Vagina (tissue), 2 donors: ENCODE measurements around the gene CA5A. TPM values are rescaled to one million over a fixed set of nuclear protein-coding genes. Genes with fewer than 3 reads are reported as not detected.

Source experiments
- DNase-seq, 2 donors: peaks; one replicate each; pipeline ENCODE4 v3.0.0-alpha.2; 2017; ENCODE audit errors: extremely low spot score in 2 of 2
- H3K27ac ChIP-seq: fragments of 200-600 bp; sonication (generic); one replicate; pipeline ENCODE4 v1.5.1; 2019
- H3K27me3 ChIP-seq: fragments of 200-600 bp; sonication (generic); one replicate; pipeline ENCODE4 v1.5.1; 2019
- H3K36me3 ChIP-seq, 2 donors: fragments of 200-600 bp; sonication (generic); one replicate each; pipeline ENCODE4 v1.5.1; 2017 to 2019
- H3K4me1 ChIP-seq: fragments of 200-600 bp; sonication (generic); one replicate; pipeline ENCODE4 v1.5.1; 2019
- H3K4me3 ChIP-seq, 2 donors: fragments of 200-600 bp; sonication (generic); 1 replicate in 1 of 2; 2 replicates in 1 of 2; pipeline ENCODE4 v1.5.1; 2016 to 2019
- H3K9me3 ChIP-seq: fragments of 200-600 bp; sonication (generic); one replicate; pipeline ENCODE4 v1.5.1; 2019
- POLR2A ChIP-seq, 2 donors: fragments of 450-650 bp; IDR thresholded peaks; one replicate each; pipeline ENCODE4 v1.6.1; 2017; ENCODE audit warnings: antibody characterized with exemption in 2 of 2, mild to moderate bottlenecking in 2 of 2, moderate library complexity in 2 of 2
- POLR2AphosphoS5 ChIP-seq, 2 donors: sonication (generic); formaldehyde crosslinking; IDR thresholded peaks; one replicate each; pipeline ENCODE4 v1.9.0; 2017; ENCODE audit warnings: antibody characterized with exemption in 2 of 2, mild to moderate bottlenecking in 2 of 2, low read depth in 1 of 2; ENCODE audit not compliant: insufficient read depth in 1 of 2
- intact Hi-C: fragments of 100-400 bp; cut with DNase I; formaldehyde crosslinking; loops from one replicate; pipeline ENCODE4 v1.15.1; 2023
- total RNA-seq: library from RNA; depleted of rRNA; stranded (reverse); fragments of >200 nt; gene quantifications from one replicate; pipeline ENCODE4 v1.2.3, GENCODE V29; 2016
- TF ChIP-seq, protein P1 (sequence below), 3 experiments: fragments of 450-650 bp in 2 of 3; fragments of 200-600 bp in 1 of 3; sonication (generic) in 1 of 3; IDR thresholded peaks; one replicate each; pipeline ENCODE4 v1.5.1; 2017 to 2019; ENCODE audit warnings: antibody characterized with exemption in 3 of 3, mild to moderate bottlenecking in 2 of 3, moderate library complexity in 2 of 3

CA5A gene
- total RNA-seq, 1 donor from 2014 or later = not detected

DNA sequence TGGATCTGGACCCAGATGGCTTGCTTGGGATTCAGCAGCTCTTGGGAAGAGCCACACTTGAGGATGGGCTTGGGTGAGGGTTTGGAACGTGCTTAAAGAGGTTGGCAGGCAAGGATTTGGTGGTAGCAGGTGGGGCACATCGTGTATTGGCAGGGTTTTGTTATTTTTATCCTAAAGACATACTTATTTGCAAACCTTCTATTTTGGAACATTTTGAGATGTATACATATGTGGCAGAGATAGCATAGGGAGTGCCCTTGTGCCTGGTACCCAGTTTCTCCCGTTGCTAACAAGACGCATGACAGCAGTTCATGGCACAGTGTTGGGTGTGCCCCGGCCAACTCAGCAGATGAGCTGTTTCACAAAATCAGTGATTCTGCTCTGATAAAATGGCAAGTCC lies 24.0 kb upstream of the CA5A start:
- Histone ChIP-seq H3K27me3 (no peaks in the 10 kb centered on the region), H3K4me1 (peaks cover 45% of the 10 kb centered on the region), H3K36me3 (no peaks in the 10 kb centered on the region), H3K9me3 (no peaks in the 10 kb centered on the region), H3K27ac (no peak overlapping the region), H3K4me3 (no peak overlapping the region)
- DNase-seq = no peak
- TF ChIP-seq POLR2A (IDR thresholded peaks at IDR 0.05) (no peak), POLR2AphosphoS5 (IDR thresholded peaks at IDR 0.05; ENCODE audit: insufficient read depth in 1 of 2, low read depth in 1 of 2) (no peak)
- TF ChIP-seq, protein P1, sequence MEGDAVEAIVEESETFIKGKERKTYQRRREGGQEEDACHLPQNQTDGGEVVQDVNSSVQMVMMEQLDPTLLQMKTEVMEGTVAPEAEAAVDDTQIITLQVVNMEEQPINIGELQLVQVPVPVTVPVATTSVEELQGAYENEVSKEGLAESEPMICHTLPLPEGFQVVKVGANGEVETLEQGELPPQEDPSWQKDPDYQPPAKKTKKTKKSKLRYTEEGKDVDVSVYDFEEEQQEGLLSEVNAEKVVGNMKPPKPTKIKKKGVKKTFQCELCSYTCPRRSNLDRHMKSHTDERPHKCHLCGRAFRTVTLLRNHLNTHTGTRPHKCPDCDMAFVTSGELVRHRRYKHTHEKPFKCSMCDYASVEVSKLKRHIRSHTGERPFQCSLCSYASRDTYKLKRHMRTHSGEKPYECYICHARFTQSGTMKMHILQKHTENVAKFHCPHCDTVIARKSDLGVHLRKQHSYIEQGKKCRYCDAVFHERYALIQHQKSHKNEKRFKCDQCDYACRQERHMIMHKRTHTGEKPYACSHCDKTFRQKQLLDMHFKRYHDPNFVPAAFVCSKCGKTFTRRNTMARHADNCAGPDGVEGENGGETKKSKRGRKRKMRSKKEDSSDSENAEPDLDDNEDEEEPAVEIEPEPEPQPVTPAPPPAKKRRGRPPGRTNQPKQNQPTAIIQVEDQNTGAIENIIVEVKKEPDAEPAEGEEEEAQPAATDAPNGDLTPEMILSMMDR (IDR thresholded peaks at IDR 0.05) = no peak
- intact Hi-C loops = no loop called here

DNA sequence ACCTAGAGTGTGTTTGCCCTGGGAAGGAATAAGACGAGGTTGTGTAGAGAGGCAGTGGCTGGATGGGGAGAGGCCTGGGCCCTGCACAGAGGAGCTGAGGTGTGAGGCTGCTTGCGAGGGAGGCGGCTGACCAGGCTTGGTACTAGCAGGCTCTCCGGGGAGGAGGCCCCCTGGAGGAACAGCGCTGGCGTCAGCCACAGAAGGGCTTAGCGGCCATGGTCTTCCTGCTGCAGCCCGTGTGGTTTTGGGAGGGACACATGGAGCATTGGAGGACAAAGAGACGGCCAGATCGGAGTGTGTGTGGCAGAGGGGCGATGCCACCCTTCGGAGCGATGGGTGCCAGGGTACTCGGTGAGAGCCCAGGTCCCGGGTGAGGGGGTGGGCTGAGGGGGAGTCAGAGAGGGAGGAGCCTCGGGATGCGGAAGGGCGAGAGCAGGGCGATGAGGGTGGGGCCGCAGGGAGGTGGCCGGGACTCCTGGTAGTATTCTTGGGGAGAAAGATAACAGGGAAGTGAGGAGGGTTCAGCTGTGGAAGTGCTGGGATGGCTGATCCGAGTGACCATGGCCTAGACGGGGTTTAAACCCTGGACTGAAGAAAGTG lies 23.2 kb upstream of the CA5A start:
- intact Hi-C loops = no loop called here
- no peaks in the 10 kb centered on the region for H3K9me3 ChIP-seq
- TF ChIP-seq, protein P1 (IDR thresholded peaks at IDR 0.05) = no peak
- TF ChIP-seq POLR2A (IDR thresholded peaks at IDR 0.05) (no peak), POLR2AphosphoS5 (IDR thresholded peaks at IDR 0.05; ENCODE audit: insufficient read depth in 1 of 2, low read depth in 1 of 2) (no peak)
- H3K4me1 ChIP-seq = peaks cover 47% of the 10 kb centered on the region
- H3K27me3 ChIP-seq = no peaks in the 10 kb centered on the region
- DNase-seq = no peak
- H3K4me3 ChIP-seq = no peak overlapping the region
- H3K36me3 ChIP-seq = no peaks in the 10 kb centered on the region
- H3K27ac ChIP-seq = no peak overlapping the region

DNA sequence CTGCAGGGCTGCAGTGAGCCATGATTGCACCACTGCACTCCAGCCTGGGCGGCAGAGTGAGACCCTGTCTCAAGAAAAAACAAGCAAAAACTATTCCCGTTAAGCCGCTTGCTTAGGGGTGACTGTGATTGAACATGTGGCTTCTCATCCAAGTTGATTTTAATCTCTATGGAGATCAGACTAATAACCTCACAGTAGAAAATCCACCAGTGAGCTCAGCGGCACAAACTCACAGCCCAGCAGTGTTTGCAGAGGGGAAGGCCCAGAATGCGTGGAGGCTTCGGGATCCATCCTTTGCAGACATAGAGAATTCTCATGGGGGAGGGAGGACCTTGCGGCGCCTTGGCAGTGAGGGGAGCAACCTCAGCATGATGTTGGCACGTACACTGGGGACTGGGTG lies 22.3 kb upstream of the CA5A start:
- Histone ChIP-seq H3K4me3 (no peak overlapping the region), H3K36me3 (no peaks in the 10 kb centered on the region), H3K27ac (no peak overlapping the region), H3K27me3 (no peaks in the 10 kb centered on the region), H3K9me3 (no peaks in the 10 kb centered on the region), H3K4me1 (peaks cover 45% of the 10 kb centered on the region)
- TF ChIP-seq POLR2A (IDR thresholded peaks at IDR 0.05) = no peak
- TF ChIP-seq, protein P1 (IDR thresholded peaks at IDR 0.05) = no peak
- TF ChIP-seq POLR2AphosphoS5 (IDR thresholded peaks at IDR 0.05; ENCODE audit: insufficient read depth in 1 of 2, low read depth in 1 of 2) = no peak
- intact Hi-C loops = no loop called here
- no peak for DNase-seq

DNA sequence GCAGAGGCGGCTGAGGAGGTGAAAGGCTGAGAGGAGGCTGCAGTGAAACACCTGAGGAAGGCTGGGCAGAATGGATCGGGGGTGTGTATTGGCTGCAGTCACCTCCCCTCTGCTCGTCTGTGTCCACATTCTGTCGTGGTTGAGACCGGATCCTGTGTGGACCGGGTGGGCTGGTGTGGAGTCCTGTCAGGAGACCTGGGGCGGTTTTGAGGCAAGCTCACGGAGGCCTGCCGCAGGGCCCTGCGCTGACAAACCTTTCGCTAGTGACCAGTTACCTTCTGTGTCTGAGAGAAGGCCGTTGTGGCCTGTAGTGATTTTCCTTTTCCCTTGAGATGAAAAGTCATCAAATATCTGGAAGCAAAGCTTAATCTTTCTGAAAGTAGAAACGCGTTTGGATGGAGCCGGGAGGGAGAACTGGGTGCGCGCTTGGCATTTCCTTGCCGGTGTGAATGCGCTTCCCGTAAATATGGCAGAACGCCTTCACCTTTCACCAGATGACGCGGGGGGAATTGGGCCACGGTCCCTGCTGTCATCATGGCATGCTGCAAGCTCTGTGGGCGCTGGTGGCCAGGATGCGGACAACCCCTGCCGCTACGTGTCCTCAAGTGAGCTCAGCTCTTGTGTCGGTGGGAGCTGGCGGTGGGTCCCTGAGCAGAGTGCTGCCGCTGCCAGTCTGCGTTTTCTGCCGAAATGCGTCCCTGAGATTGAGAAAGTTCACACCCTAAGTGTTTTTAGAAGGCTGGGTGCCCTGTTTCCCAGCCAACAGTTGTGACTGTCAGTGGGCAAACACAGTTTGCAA lies 21.2 kb upstream of the CA5A start:
- TF ChIP-seq POLR2AphosphoS5 (IDR thresholded peaks at IDR 0.05; ENCODE audit: insufficient read depth in 1 of 2, low read depth in 1 of 2) (no peak), POLR2A (IDR thresholded peaks at IDR 0.05) (no peak)
- TF ChIP-seq, protein P1 (IDR thresholded peaks at IDR 0.05) = no peak
- no peaks in the 10 kb centered on the region for H3K36me3 ChIP-seq
- H3K27ac ChIP-seq = no peak overlapping the region
- no peaks in the 10 kb centered on the region for H3K27me3 ChIP-seq
- peaks cover 50% of the 10 kb centered on the region for H3K4me1 ChIP-seq
- H3K4me3 ChIP-seq = no peak overlapping the region
- no peaks in the 10 kb centered on the region for H3K9me3 ChIP-seq
- intact Hi-C loops = no loop called here
- DNase-seq = no peak
